Transverse colon (tissue), 3 donors: Measurements from ENCODE around the gene VSTM1.

Experiments used
- CTCF ChIP-seq, 5 experiments: fragments of 200-600 bp in 3 of 5; fragments of 450-650 bp in 2 of 5; sonication (generic) in 3 of 5; IDR thresholded peaks; 1 replicate in 2 of 5; 2 replicates in 3 of 5; pipeline ENCODE4 v1.5.1; 2016 to 2017; ENCODE audit warnings: antibody characterized with exemption in 5 of 5, inconsistent platforms in 3 of 5, mild to moderate bottlenecking in 2 of 5, moderate library complexity in 1 of 5
- EP300 ChIP-seq: sonication (generic); formaldehyde crosslinking; IDR thresholded peaks from one replicate; pipeline ENCODE4 v1.6.1; 2017; ENCODE audit warnings: antibody characterized with exemption, low read depth
- POLR2A ChIP-seq: fragments of 450-650 bp; IDR thresholded peaks from one replicate; pipeline ENCODE4 v1.6.1; 2016; ENCODE audit warnings: antibody characterized with exemption, mild to moderate bottlenecking, moderate library complexity

GRCh38 chr19:54009440-54009839 is 54.3 kb downstream of the VSTM1 start:
- TF ChIP-seq CTCF (IDR thresholded peaks at IDR 0.05) (no peak), EP300 (no peak), POLR2A (no peak)
